GM19035 (cell line): ENCODE data around the gene LCAT.
"Not testable (repeated sequence)": the region's sequence is repeated elsewhere in the genome, so short reads cannot be mapped to it uniquely, and the experiment has no call there.

Source experiments
- ATAC-seq: cut with Tn5 transposase; IDR thresholded peaks from one replicate; pipeline ENCODE4 v1.9.1; 2021; ENCODE audit not compliant: unreplicated experiment

The LCAT gene

GRCh38 chr16:67933805-67934204, 10.1 kb downstream of the LCAT start:
- no peak for ATAC-seq

- ATAC-seq = no peak
Observed at GRCh38 chr16:67932462-67932840, 11.5 kb downstream of the LCAT start.

GRCh38 chr16:67931712-67932461, 12.0 kb downstream of the LCAT start, which contains the start of gene CTRL:
Gene CTRL (minus strand): TSS chr16:67931862. CDS start chr16:67931852, 10 bp downstream.
- no peak for ATAC-seq

GRCh38 chr16:67930678-67931211, 13.2 kb downstream of the LCAT start:
- ATAC-seq = no peak

- no peak for ATAC-seq
Observed at GRCh38 chr16:67930191-67930590, 13.7 kb downstream of the LCAT start.

- no peak for ATAC-seq
Observed at GRCh38 chr16:67928561-67929364, 15.2 kb downstream of the LCAT start.

- no peak for ATAC-seq
Observed at GRCh38 chr16:67928147-67928546, 15.8 kb downstream of the LCAT start.

GRCh38 chr16:67927131-67927941, 16.6 kb downstream of the LCAT start:
- no peak for ATAC-seq

GRCh38 chr16:67926181-67926750, 17.7 kb downstream of the LCAT start:
- ATAC-seq = no peak

GRCh38 chr16:67924140-67924906, 19.6 kb downstream of the LCAT start:
- no peak for ATAC-seq

GRCh38 chr16:67923414-67924116, 20.4 kb downstream of the LCAT start:
- no peak for ATAC-seq

GRCh38 chr16:67922740-67923139, 21.2 kb downstream of the LCAT start:
- no peak for ATAC-seq

- no peak for ATAC-seq
Observed at GRCh38 chr16:67922221-67922620, 21.7 kb downstream of the LCAT start.

GRCh38 chr16:67919622-67920221, 24.2 kb downstream of the LCAT start:
- ATAC-seq = no peak

GRCh38 chr16:67917852-67918236, 26.1 kb downstream of the LCAT start:
- no peak for ATAC-seq

- ATAC-seq = no peak
Observed at GRCh38 chr16:67917140-67917851, 26.6 kb downstream of the LCAT start.

GRCh38 chr16:67915831-67916723, 27.8 kb downstream of the LCAT start:
- ATAC-seq = no peak

GRCh38 chr16:67915496-67915769, 28.5 kb downstream of the LCAT start:
- ATAC-seq = not testable (repeated sequence)
